ENCODE results near the gene SLC26A11.

SLC26A11 gene

DNA sequence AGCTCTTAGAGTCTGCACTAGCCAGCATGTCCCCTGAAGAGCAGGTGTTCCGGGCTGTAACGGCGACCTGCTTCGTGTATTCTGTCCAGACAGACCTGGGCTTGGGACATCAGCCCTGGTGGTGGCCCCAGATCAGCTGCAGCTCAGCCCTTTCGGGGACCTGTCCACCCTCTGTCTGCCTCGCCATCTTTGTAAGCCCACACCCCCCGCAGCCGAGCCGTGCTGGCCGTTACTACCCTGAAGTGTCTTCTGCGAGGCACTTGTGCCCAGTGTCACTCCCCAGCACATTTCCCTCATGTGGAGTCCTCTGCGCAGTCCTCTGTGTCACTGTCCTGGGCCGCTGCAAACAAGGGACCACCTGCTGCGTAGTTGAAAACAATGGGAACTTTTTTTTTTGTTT is 40.0 kb upstream of the SLC26A11 start:
- no peak overlapping the region for H3K4me3 ChIP-seq (ENCODE audit: low read depth, low read length)
- TF ChIP-seq CTCF (IDR thresholded peaks at IDR 0.05; ENCODE audit: control insufficient read depth, extremely low read depth, insufficient read depth), result no peak
- no peak for DNase-seq (ENCODE audit: low read depth)

DNA sequence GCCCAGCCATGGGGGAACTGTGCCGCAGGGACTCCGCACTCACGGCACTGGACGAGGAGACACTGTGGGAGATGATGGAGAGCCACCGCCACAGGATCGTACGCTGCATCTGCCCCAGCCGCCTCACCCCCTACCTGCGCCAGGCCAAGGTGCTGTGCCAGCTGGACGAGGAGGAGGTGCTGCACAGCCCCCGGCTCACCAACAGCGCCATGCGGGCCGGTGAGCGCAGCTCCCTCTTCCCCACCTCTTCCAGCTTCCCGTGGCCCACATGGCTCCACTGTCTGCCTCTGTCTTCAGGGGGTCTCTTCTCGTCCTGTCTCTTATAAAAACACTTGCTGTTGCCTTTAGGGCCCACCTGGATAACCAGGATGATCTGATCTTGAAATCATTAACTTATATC is 38.8 kb upstream of the SLC26A11 start:
- TF ChIP-seq CTCF (IDR thresholded peaks at IDR 0.05; ENCODE audit: control insufficient read depth, extremely low read depth, insufficient read depth), result no peak
- DNase-seq (ENCODE audit: low read depth), result no peak
- H3K4me3 ChIP-seq (ENCODE audit: low read depth, low read length), result no peak overlapping the region

DNA sequence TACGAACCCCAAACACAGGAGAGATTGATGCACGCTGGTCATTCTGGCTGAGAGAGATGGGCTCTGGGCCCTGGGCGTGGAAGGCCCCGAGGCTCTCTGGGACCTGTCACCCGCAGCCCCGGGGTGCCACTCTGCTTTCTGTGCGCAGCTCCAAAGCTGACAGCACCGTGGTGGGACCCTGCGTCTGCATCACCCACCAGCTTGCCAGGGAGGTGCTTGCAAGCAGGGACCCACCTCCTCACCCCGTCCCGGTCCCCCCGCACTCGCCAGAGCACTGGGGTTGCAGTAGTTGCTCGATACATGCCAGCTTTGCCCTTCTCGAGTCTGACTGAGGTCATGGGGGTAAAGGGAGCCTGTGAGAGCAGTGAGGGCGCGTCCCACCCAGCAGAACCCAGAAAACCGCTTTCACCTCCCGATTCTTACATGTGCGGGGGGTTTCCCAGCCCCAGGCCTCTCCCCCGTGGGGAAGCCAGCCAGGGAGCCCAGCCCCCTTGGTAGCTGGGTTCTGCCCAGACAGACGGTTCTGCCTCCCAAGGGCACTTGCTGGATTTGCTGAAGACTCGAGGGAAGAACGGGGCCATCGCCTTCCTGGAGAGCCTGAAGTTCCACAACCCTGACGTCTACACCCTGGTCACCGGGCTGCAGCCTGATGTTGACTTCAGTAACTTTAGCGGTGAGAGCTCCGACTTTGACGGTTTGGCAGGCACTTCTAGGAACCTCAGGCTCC is 37.9 kb upstream of the SLC26A11 start:
- no peak for DNase-seq (ENCODE audit: low read depth)
- H3K4me3 ChIP-seq (ENCODE audit: low read depth, low read length), result no peak overlapping the region
- TF ChIP-seq CTCF (IDR thresholded peaks at IDR 0.05; ENCODE audit: control insufficient read depth, extremely low read depth, insufficient read depth), result no peak

- no peak for DNase-seq (ENCODE audit: low read depth)
- no peak overlapping the region for H3K4me3 ChIP-seq (ENCODE audit: low read depth, low read length)
- no peak for TF ChIP-seq CTCF (IDR thresholded peaks at IDR 0.05; ENCODE audit: control insufficient read depth, extremely low read depth, insufficient read depth)
These were observed 37.4 kb upstream of the SLC26A11 start for GRCh38 chr17:80182845-80183223.

- TF ChIP-seq CTCF (IDR thresholded peaks at IDR 0.05; ENCODE audit: control insufficient read depth, extremely low read depth, insufficient read depth), result no peak
- no peak for DNase-seq (ENCODE audit: low read depth)
- no peak overlapping the region for H3K4me3 ChIP-seq (ENCODE audit: low read depth, low read length)
These were observed 36.4 kb upstream of the SLC26A11 start for GRCh38 chr17:80183581-80184422.

DNA sequence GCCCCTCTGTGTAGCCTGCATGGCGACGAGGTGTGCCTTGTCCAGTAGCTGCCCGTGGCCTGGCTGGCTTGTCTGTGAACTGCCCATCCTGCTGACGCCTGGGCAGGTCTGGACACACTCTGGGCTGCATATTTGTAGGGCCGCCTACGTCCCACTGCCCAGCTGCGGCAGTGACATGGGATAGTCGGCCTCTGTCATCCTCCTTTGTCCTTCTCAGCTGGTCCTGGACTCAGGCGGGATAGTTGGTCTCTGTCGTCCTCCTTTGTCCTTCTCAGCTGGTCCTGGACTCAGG is 35.9 kb upstream of the SLC26A11 start:
- no peak overlapping the region for H3K4me3 ChIP-seq (ENCODE audit: low read depth, low read length)
- no peak for TF ChIP-seq CTCF (IDR thresholded peaks at IDR 0.05; ENCODE audit: control insufficient read depth, extremely low read depth, insufficient read depth)
- DNase-seq (ENCODE audit: low read depth), result no peak
